ENCODE results near the gene GFPT2.

DNA sequence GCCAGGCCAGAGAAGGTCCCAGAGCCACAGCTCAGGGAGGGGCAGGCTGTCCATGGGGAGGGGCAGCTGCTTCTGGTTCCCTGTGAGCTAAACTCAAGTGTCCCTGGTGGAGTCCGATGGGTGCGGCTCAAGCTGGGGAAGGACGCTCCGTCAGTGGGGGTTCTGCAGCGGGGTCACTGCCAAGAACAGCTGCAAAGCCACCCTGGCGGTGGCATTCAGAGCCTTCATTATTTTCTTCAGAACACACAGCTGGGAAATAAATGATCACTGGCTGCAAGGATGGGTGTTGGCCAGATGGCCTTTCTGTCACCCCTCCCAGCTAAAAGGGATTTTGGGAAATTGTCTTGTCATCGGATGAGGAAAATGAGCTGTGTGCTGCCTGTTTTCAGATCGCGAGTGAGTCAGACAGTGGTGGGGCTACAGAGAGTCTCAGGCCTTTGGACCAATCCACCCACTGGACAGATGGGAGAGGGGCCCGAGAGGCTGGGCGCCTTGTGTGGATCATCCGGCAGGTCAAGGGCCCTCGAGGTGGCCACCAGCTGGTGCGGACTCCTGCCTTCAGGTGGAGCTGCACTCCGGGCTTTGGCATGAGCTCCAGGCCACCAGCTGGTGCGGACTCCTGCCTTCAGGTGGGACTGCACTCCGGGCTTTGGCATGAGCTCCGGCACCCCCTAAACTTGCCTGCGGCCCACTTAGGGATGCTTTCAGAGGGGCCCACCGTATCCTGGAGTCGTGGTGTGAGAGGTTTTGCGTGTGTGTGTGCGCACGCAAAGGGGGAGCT is 17.9 kb upstream of the GFPT2 start:
- TF ChIP-seq, protein P1, sequence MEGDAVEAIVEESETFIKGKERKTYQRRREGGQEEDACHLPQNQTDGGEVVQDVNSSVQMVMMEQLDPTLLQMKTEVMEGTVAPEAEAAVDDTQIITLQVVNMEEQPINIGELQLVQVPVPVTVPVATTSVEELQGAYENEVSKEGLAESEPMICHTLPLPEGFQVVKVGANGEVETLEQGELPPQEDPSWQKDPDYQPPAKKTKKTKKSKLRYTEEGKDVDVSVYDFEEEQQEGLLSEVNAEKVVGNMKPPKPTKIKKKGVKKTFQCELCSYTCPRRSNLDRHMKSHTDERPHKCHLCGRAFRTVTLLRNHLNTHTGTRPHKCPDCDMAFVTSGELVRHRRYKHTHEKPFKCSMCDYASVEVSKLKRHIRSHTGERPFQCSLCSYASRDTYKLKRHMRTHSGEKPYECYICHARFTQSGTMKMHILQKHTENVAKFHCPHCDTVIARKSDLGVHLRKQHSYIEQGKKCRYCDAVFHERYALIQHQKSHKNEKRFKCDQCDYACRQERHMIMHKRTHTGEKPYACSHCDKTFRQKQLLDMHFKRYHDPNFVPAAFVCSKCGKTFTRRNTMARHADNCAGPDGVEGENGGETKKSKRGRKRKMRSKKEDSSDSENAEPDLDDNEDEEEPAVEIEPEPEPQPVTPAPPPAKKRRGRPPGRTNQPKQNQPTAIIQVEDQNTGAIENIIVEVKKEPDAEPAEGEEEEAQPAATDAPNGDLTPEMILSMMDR (conservative IDR thresholded peaks at IDR 0.05 in 1 of 2, IDR thresholded peaks at IDR 0.05 in 1 of 2; ENCODE audit: extremely low read depth in 1 of 2, insufficient read depth in 1 of 2, low read depth in 1 of 2, low read length in 2 of 2), result no peak
- no peak for TF ChIP-seq EZH2 (IDR thresholded peaks at IDR 0.05; ENCODE audit: borderline replicate concordance, low read length)
